Measurements from ENCODE around the gene TXNDC12. TPM values are rescaled to one million over a fixed set of nuclear protein-coding genes. Genes with fewer than 3 reads are reported as not detected.

Gene TXNDC12
- total and polyA plus RNA-seq, 9 of the 15 experiments (the other 6 are each of a cell fraction or from before 2014, with no cell fraction given): 17.0 to 60.8 (median 37.8) TPM

GRCh38 chr1:52033190-52034049, 21.6 kb downstream of the TXNDC12 start, which contains the start of gene KTI12 (continued):
- TF ChIP-seq TCF15 (CRISPR knock-in tag; IDR thresholded peaks at IDR 0.05): no peak
- no peak for TF ChIP-seq XRCC4 (IDR thresholded peaks at IDR 0.05; ENCODE audit: extremely low read depth, insufficient read depth, insufficient read length)
- no peak for TF ChIP-seq NELFE (IDR thresholded peaks at IDR 0.05; ENCODE audit: insufficient read depth, insufficient read length)
- no peak for TF ChIP-seq CAMTA2 (CRISPR knock-in tag; conservative IDR thresholded peaks at IDR 0.05)
- TF ChIP-seq ILF3 (IDR thresholded peaks at IDR 0.05; ENCODE audit: borderline replicate concordance): no peak
- no peak for TF ChIP-seq STAG1 (CRISPR knock-in tag; IDR thresholded peaks at IDR 0.05; ENCODE audit: borderline replicate concordance)
- no peak for TF ChIP-seq ZBED1 (IDR thresholded peaks at IDR 0.05)
- no peak for TF ChIP-seq ID3 (CRISPR knock-in tag; IDR thresholded peaks at IDR 0.05)
- no peak for TF ChIP-seq ID3 (tag; IDR thresholded peaks at IDR 0.05)
- peak; percentile 36; the same call in 1 of the 2 replicates for TF ChIP-seq IRF1 (CRISPR knock-in tag; IDR thresholded peaks at IDR 0.05; ENCODE audit: borderline replicate concordance)
- 0 out of 2 replicates have a peak, but pooled peaks have one; percentile 23 for TF ChIP-seq TCFL5 (CRISPR knock-in tag; conservative IDR thresholded peaks at IDR 0.05)
- TF ChIP-seq TAF7 (tag; IDR thresholded peaks at IDR 0.05): peak; percentile 21; the same call in 1 of the 2 replicates
- TF ChIP-seq HDAC6 (IDR thresholded peaks at IDR 0.05; ENCODE audit: low read depth, low read length): no peak
- peak; percentile 73 for TF ChIP-seq ASH1L (IDR thresholded peaks at IDR 0.05; ENCODE audit: borderline replicate concordance, low read depth, partially characterized antibody)
- TF ChIP-seq SRSF3 (IDR thresholded peaks at IDR 0.05; ENCODE audit: insufficient read depth, low read length): no peak; the same call in 1 of the 2 replicates
- no peak for TF ChIP-seq CEBPB (tag; IDR thresholded peaks at IDR 0.05)
- TF ChIP-seq POLR2AphosphoS2 (IDR thresholded peaks at IDR 0.05; ENCODE audit: low read length): peak; percentile 97
- no peak for TF ChIP-seq CGGBP1 (CRISPR knock-in tag; IDR thresholded peaks at IDR 0.05)
- no peak for TF ChIP-seq ESRRB (CRISPR knock-in tag; IDR thresholded peaks at IDR 0.05; ENCODE audit: borderline replicate concordance)
- no peak for TF ChIP-seq ZNF584 (CRISPR knock-in tag; IDR thresholded peaks at IDR 0.05; ENCODE audit: low read depth)
- TF ChIP-seq THAP7 (CRISPR knock-in tag; IDR thresholded peaks at IDR 0.05): 0 out of 2 replicates have a peak, but pooled peaks have one; percentile 60
- peak; percentile 93 for TF ChIP-seq GABPB1 (CRISPR knock-in tag; IDR thresholded peaks at IDR 0.05)
- no peak for TF ChIP-seq ZBTB34 (CRISPR knock-in tag; IDR thresholded peaks at IDR 0.05)
- TF ChIP-seq MTF1 (CRISPR knock-in tag; IDR thresholded peaks at IDR 0.05; ENCODE audit: borderline replicate concordance): no peak
- TF ChIP-seq ZNF75A (CRISPR knock-in tag; IDR thresholded peaks at IDR 0.05): peak; percentile 27; the same call in 1 of the 2 replicates
